AG10803 (cell line): ENCODE measurements around the gene SH3BP4.

Experiments
- DNase-seq: peaks from one replicate; pipeline ENCODE4 v3.0.0; 2010; ENCODE audit warnings: low read depth
- H3K4me3 ChIP-seq: 2 replicates; pipeline ENCODE4 v1.5.1; 2011; ENCODE audit warnings: mild to moderate bottlenecking, low read length, control low read depth
- TF ChIP-seq, protein P1 (sequence below): conservative IDR thresholded peaks from 2 replicates; pipeline ENCODE4 v1.5.1; 2011; ENCODE audit warnings: mild to moderate bottlenecking, low read length, control low read depth, inconsistent platforms

Gene SH3BP4

DNA sequence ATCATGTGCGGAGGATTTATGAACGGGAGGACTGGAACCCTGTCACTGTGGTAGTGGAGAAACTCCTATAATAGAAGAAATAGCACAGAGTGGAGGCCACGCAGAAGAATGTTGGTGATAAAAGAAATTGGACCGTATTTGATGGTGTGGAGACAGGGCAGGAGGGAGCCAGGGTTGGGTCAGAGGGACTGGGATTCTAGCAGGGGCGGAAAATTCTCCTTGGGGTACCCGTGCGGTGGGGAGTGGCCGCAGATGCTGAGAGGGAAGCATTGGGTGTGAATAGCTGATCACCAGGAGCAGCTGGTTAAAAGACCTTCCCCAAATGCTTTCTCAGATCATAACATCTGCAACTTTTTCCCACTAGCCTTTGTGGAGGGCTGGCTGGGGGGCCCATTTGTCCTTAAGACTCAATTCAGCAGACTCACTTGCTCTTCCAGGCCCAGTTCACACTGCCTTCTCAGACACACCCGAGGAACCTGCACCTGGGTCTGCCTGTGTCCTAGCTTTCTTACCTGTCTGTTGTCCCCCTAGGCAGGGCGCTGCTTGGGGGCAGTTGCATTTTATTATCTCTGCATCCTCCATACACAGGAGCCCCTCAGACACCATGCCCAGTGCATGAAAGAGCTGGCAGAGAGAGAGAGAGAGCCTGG lies 7.1 kb downstream of the SH3BP4 start:
- no peak overlapping the region for H3K4me3 ChIP-seq
- DNase-seq = no peak
- TF ChIP-seq, protein P1, sequence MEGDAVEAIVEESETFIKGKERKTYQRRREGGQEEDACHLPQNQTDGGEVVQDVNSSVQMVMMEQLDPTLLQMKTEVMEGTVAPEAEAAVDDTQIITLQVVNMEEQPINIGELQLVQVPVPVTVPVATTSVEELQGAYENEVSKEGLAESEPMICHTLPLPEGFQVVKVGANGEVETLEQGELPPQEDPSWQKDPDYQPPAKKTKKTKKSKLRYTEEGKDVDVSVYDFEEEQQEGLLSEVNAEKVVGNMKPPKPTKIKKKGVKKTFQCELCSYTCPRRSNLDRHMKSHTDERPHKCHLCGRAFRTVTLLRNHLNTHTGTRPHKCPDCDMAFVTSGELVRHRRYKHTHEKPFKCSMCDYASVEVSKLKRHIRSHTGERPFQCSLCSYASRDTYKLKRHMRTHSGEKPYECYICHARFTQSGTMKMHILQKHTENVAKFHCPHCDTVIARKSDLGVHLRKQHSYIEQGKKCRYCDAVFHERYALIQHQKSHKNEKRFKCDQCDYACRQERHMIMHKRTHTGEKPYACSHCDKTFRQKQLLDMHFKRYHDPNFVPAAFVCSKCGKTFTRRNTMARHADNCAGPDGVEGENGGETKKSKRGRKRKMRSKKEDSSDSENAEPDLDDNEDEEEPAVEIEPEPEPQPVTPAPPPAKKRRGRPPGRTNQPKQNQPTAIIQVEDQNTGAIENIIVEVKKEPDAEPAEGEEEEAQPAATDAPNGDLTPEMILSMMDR = no peak

DNA sequence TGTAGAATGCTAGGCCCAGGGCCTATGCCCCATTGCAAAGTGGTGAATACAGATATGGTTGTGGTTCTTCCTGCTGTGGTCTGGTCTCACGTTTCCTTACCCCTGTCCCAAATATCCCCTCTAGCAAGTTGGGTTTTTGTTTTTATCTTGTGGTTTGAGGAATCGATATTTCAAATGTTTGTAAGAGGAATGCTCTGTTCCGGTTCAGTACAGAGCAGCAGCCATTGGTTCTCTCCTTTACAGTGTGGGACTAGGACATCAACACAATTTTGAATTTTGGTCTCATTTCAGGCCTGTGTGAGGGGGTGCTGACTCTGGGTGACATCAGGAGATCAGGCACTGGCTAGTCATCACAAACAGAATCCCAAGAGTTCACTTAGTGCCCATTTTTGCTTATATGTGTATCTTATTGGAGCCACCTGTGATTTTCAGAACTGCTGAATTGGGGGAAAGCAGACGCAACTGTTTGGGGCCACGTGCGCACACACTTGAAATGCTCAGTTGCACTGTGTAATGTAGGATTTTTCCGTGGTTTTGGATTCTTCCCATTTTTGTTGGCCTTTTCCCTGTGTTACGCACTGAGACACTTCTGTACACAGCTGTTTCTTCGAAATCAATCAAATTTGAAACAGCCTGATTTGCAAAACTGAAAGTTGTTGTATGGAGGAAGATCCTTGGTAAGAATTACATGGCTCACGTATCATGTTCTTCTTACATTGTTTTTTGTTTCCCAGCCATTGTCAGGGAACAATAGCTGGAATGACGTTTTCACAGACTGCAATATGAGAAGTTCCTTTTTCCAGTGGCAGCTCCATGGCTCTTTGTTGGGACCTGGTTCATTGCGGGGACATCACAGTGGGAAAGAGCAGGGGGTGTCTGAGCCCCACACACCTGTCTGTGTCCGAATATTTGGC lies 8.6 kb downstream of the SH3BP4 start:
- TF ChIP-seq, protein P1 = no peak
- peak; percentile 77 for DNase-seq
- H3K4me3 ChIP-seq = no peak overlapping the region

DNA sequence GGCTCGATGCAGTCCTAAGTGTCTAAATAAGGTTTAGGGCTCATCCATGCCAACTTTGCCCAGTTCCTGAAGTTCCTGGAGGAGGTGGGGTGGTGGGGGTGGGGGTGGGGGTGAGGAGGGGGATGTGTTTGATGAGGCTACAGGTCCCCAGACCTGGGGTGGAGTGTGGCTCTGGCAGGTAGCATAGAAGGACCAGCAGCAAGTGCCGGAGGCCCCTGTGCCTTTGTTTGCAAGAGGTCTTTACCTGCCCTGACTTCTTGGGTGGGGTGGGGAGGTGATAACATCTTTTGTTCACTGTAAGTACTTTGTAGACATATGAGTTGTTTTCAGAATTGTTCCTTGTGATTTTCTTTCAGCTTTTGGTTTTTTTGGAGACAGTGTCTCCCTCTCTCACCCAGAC lies 10.0 kb downstream of the SH3BP4 start:
- TF ChIP-seq, protein P1 = no peak
- H3K4me3 ChIP-seq = no peak overlapping the region

GRCh38 chr2:234963773-234964615 lies 12.2 kb downstream of the SH3BP4 start:
- TF ChIP-seq, protein P1 = no peak
- H3K4me3 ChIP-seq = no peak overlapping the region
- peak; percentile 90 for DNase-seq

More for the DNA sequence above, 10.0 kb downstream of the SH3BP4 start:
- DNase-seq = no peak

DNA sequence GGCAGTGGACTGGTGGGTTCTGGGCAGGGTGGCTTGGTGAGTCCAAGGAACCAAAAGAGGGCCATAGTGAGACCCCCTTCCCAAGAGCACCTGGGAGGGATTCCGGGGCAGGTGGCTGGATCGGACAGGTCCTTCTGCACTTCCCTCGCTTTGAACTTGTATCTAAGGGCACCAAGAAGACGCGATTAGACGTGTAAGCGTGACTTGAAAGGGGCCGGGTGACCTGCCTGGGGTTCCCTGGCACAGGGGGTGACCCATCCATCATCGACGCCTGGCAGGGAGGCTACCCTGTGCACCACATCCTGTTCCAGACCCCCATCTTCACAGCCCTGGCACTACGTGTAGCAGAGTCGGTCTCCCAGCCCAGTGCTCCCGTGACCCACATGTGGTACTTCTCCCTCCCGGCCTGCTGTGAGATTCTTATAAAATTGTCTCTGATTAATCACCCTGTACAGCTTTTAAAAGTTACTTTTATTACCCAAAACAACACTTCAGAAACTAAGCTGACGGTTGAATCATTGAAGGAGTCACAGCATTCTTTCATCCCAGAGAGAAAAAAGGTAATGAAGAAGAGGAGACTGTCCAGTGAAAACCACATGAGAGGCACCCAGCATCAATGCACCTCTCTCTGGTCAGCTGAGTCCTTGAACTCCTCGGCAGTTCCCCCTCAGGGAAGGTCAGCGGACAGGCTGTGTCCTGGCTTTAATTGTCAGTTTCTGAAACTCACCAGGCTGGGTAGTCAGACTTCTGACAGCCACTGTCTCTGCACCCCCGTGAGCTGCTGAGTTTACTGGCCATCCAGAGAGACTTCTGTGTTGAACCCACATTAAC lies 13.0 kb downstream of the SH3BP4 start:
- no peak overlapping the region for H3K4me3 ChIP-seq
- TF ChIP-seq, protein P1 = no peak
- DNase-seq = peak; percentile 55

- H3K4me3 ChIP-seq = no peak overlapping the region
- no peak for DNase-seq
- TF ChIP-seq, protein P1 = no peak
Observed at GRCh38 chr2:234966340-234966739, 14.5 kb downstream of the SH3BP4 start.
